HL-60 (cell line): ENCODE data around the gene SLC9C2.
"Not testable (repeated sequence)": the region's sequence is repeated elsewhere in the genome, so short reads cannot be mapped to it uniquely, and the experiment has no call there.

Source experiments
- POLR2AphosphoS5 ChIP-seq: IDR thresholded peaks from 2 replicates; pipeline ENCODE4 v1.6.1; 2012; ENCODE audit warnings: low read depth
- TF ChIP-seq, protein P1 (sequence below): IDR thresholded peaks from one replicate; pipeline ENCODE4 v1.5.1; 2011; ENCODE audit warnings: low read length, control low read depth, inconsistent platforms; ENCODE audit not compliant: insufficient read depth
- TF ChIP-seq, protein P2 (sequence below): IDR thresholded peaks from 2 replicates; pipeline ENCODE4 v1.6.1; 2012; ENCODE audit warnings: low read depth; ENCODE audit not compliant: insufficient replicate concordance

DNA sequence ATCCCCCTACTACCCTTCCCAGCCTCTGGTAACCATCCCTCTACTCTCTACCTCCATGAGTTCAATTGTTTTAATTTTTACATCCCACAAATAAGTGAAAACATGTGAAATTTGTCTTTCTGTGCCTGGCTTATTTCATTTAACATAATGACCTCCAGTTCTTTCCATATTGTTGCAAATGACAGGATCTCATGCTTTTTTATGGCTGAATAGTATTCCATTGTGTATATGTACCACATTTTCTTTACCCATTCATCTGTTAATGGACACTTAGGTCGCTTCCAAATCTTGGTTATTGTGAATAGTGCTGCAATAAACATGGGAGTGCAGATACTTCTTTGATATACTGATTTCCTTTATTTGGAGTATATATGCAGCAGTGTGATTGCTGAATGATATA lies 39.0 kb downstream of the SLC9C2 start:
- TF ChIP-seq, protein P1, sequence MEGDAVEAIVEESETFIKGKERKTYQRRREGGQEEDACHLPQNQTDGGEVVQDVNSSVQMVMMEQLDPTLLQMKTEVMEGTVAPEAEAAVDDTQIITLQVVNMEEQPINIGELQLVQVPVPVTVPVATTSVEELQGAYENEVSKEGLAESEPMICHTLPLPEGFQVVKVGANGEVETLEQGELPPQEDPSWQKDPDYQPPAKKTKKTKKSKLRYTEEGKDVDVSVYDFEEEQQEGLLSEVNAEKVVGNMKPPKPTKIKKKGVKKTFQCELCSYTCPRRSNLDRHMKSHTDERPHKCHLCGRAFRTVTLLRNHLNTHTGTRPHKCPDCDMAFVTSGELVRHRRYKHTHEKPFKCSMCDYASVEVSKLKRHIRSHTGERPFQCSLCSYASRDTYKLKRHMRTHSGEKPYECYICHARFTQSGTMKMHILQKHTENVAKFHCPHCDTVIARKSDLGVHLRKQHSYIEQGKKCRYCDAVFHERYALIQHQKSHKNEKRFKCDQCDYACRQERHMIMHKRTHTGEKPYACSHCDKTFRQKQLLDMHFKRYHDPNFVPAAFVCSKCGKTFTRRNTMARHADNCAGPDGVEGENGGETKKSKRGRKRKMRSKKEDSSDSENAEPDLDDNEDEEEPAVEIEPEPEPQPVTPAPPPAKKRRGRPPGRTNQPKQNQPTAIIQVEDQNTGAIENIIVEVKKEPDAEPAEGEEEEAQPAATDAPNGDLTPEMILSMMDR = not testable (repeated sequence)
- TF ChIP-seq POLR2AphosphoS5 = not testable (repeated sequence)
- TF ChIP-seq, protein P2, sequence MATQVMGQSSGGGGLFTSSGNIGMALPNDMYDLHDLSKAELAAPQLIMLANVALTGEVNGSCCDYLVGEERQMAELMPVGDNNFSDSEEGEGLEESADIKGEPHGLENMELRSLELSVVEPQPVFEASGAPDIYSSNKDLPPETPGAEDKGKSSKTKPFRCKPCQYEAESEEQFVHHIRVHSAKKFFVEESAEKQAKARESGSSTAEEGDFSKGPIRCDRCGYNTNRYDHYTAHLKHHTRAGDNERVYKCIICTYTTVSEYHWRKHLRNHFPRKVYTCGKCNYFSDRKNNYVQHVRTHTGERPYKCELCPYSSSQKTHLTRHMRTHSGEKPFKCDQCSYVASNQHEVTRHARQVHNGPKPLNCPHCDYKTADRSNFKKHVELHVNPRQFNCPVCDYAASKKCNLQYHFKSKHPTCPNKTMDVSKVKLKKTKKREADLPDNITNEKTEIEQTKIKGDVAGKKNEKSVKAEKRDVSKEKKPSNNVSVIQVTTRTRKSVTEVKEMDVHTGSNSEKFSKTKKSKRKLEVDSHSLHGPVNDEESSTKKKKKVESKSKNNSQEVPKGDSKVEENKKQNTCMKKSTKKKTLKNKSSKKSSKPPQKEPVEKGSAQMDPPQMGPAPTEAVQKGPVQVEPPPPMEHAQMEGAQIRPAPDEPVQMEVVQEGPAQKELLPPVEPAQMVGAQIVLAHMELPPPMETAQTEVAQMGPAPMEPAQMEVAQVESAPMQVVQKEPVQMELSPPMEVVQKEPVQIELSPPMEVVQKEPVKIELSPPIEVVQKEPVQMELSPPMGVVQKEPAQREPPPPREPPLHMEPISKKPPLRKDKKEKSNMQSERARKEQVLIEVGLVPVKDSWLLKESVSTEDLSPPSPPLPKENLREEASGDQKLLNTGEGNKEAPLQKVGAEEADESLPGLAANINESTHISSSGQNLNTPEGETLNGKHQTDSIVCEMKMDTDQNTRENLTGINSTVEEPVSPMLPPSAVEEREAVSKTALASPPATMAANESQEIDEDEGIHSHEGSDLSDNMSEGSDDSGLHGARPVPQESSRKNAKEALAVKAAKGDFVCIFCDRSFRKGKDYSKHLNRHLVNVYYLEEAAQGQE = not testable (repeated sequence)
